GM12874 (cell line): ENCODE data around the gene KIAA0232.

Experiments used
- CTCF ChIP-seq: IDR thresholded peaks from 2 replicates; pipeline ENCODE4 v1.5.1; 2011; ENCODE audit warnings: low read depth, mild to moderate bottlenecking, control low read depth, low read length, moderate library complexity; ENCODE audit not compliant: insufficient read depth

KIAA0232 gene

GRCh38 chr4:6773616-6774540, 8.6 kb upstream of the KIAA0232 start:
- no peak for TF ChIP-seq CTCF

GRCh38 chr4:6775746-6776145, 6.8 kb upstream of the KIAA0232 start:
- TF ChIP-seq CTCF, result no peak

- no peak for TF ChIP-seq CTCF
Observed at GRCh38 chr4:6776920-6777635, 5.4 kb upstream of the KIAA0232 start.

GRCh38 chr4:6777636-6778281, 4.8 kb upstream of the KIAA0232 start:
- no peak for TF ChIP-seq CTCF

- TF ChIP-seq CTCF, result no peak
Observed at GRCh38 chr4:6778435-6778834, 4.1 kb upstream of the KIAA0232 start.

GRCh38 chr4:6779667-6780565, 2.6 kb upstream of the KIAA0232 start:
- TF ChIP-seq CTCF, result no peak

GRCh38 chr4:6781113-6781512, 1.4 kb upstream of the KIAA0232 start:
- TF ChIP-seq CTCF, result no peak
